Measurements from ENCODE around the gene NTN3.
"Not testable (repeated sequence)": the region's sequence is repeated elsewhere in the genome, so short reads cannot be mapped to it uniquely, and the experiment has no call there.

NTN3 gene

GRCh38 chr16:2471016-2471652, at the start of gene NTN3:
TSS of gene NTN3 (plus strand) at chr16:2471297. CDS start at chr16:2471702, 405 bp downstream.
- peak; percentile 83 for DNase-seq

GRCh38 chr16:2422123-2422867, 48.8 kb upstream of the NTN3 start:
- DNase-seq, result no peak

- no peak for DNase-seq
These were observed 46.8 kb upstream of the NTN3 start for GRCh38 chr16:2424061-2425007.

- no peak for DNase-seq
These were observed 46.0 kb upstream of the NTN3 start for GRCh38 chr16:2425008-2425518.

GRCh38 chr16:2425825-2426430, 45.2 kb upstream of the NTN3 start:
- DNase-seq, result no peak

GRCh38 chr16:2426941-2427361, 44.1 kb upstream of the NTN3 start:
- DNase-seq, result no peak

- DNase-seq, result no peak
These were observed 43.6 kb upstream of the NTN3 start for GRCh38 chr16:2427526-2427925.

GRCh38 chr16:2428051-2428783, 42.9 kb upstream of the NTN3 start:
- DNase-seq, result no peak

GRCh38 chr16:2428784-2429033, 42.4 kb upstream of the NTN3 start:
- no peak for DNase-seq

- peak; percentile 83 for DNase-seq
These were observed 41.9 kb upstream of the NTN3 start, which contains the start of gene CCNF for GRCh38 chr16:2429034-2429770. TSS of gene CCNF (plus strand) at chr16:2429447. CDS start at chr16:2429482, 35 bp downstream.

- no peak for DNase-seq
These were observed 41.1 kb upstream of the NTN3 start for GRCh38 chr16:2429771-2430663.

GRCh38 chr16:2432286-2432685, 38.8 kb upstream of the NTN3 start:
- no peak for DNase-seq

GRCh38 chr16:2432801-2433505, 38.1 kb upstream of the NTN3 start:
- DNase-seq, result no peak

GRCh38 chr16:2435236-2435635, 35.9 kb upstream of the NTN3 start:
- DNase-seq, result not testable (repeated sequence)

GRCh38 chr16:2436110-2436509, 35.0 kb upstream of the NTN3 start:
- DNase-seq, result no peak

- no peak for DNase-seq
These were observed 33.9 kb upstream of the NTN3 start for GRCh38 chr16:2437032-2437790.

- no peak for DNase-seq
These were observed 33.0 kb upstream of the NTN3 start for GRCh38 chr16:2438121-2438520.

- DNase-seq, result no peak
These were observed 31.5 kb upstream of the NTN3 start for GRCh38 chr16:2439598-2439997.

Data from NCI-H524 treated with DMSO at 0.1 percent for 48 hours (cell line).